Prostate gland (tissue), 2 donors: ENCODE results near the gene STK4. TPM values are rescaled to one million over a fixed set of nuclear protein-coding genes. Genes with fewer than 3 reads are reported as not detected.

Experiments used
- DNase-seq: peaks from one replicate; pipeline ENCODE4 v3.0.0-alpha.2; 2019; ENCODE audit warnings: low spot score
- H3K27ac ChIP-seq, 2 donors: fragments of 200-600 bp; sonication (generic); 2 replicates each; pipeline ENCODE4 v1.5.1; 2017 to 2019
- H3K27me3 ChIP-seq: fragments of 200-600 bp; sonication (generic); replicated peaks from 2 replicates; pipeline ENCODE4 v1.5.1; 2019; ENCODE audit not compliant: insufficient read depth
- H3K36me3 ChIP-seq, 2 donors: fragments of 200-600 bp; sonication (generic); 1 replicate in 1 of 2; 2 replicates in 1 of 2; pipeline versions ENCODE4 v1.5.1 to v1.8.1; 2017 to 2019
- H3K4me1 ChIP-seq: fragments of 200-600 bp; sonication (generic); replicated peaks from 2 replicates; pipeline ENCODE4 v1.5.1; 2019
- H3K4me3 ChIP-seq, 2 donors: fragments of 200-600 bp; sonication (generic); 2 replicates each; pipeline ENCODE4 v1.5.1; 2017 to 2019
- H3K9me3 ChIP-seq: fragments of 200-600 bp; sonication (generic); 2 replicates; pipeline ENCODE4 v1.5.1; 2017
- CTCF ChIP-seq, 4 experiments: fragments of 200-600 bp in 2 of 4; fragments of 450-650 bp in 2 of 4; sonication (generic) in 2 of 4; IDR thresholded peaks; 1 replicate in 3 of 4; 2 replicates in 1 of 4; pipeline ENCODE4 v1.5.1; 2016 to 2019; ENCODE audit warnings: antibody characterized with exemption in 4 of 4, mild to moderate bottlenecking in 2 of 4, moderate library complexity in 2 of 4
- POLR2A ChIP-seq: fragments of 450-650 bp; IDR thresholded peaks from one replicate; pipeline ENCODE4 v1.6.1; 2016; ENCODE audit warnings: antibody characterized with exemption, mild to moderate bottlenecking
- POLR2AphosphoS5 ChIP-seq: sonication (generic); formaldehyde crosslinking; IDR thresholded peaks from one replicate; pipeline ENCODE4 v1.6.1; 2017; ENCODE audit warnings: antibody characterized with exemption
- WGBS: methylation state at CpG from one replicate; pipeline ENCODE4 v1.1.5; 2018; 5-methylcytosine and 5-hydroxymethylcytosine counted together
- intact Hi-C: fragments of 100-400 bp; cut with DNase I; formaldehyde crosslinking; loops from one replicate; pipeline ENCODE4 v1.14.2; 2022
- total RNA-seq, 2 donors: library from RNA; depleted of rRNA; stranded (reverse); fragments of >200 nt; gene quantifications; one replicate each; pipeline ENCODE4 v1.1.0, GENCODE V29; 2016

STK4 gene
- total RNA-seq, 2 donors from 2014 or later, result 14.4 to 35.1 TPM

- DNase-seq, result no peak
- Histone ChIP-seq H3K4me1 (no peaks in the 10 kb centered on the region), H3K27me3 (no peaks in the 10 kb centered on the region), H3K27ac (no peak overlapping the region), H3K4me3 (no peak overlapping the region), H3K36me3 (no peaks in the 10 kb centered on the region), H3K9me3 (no peaks in the 10 kb centered on the region)
- TF ChIP-seq POLR2A, result no peak
- TF ChIP-seq POLR2AphosphoS5, result no peak
- no peak for TF ChIP-seq CTCF (IDR thresholded peaks at IDR 0.05)
- intact Hi-C loops, result no loop called here
- 93% methylated on average over 1 of the region's 1 CpG for WGBS
Measured at GRCh38 chr20:45083127-45083526, 116.8 kb downstream of the STK4 start.

DNA sequence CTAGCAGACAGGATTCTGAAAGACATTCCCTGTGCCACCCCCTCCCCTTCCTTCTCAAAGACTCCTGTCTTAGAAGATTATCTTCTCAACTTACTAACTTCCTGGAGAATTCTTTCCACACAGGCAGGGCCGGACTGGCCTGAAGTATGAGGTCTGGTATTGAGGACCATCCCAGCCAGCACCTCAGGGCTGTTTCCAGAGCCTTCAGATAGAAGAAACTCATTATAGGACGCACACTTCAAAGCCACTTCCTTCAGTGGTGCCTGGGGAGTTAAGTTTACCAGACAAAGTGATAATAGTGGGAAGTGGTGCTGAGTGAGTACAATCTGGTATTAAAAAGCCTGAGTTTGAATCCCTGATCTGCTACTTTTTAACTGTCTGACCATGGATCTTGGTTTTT lies 119.0 kb downstream of the STK4 start:
- Histone ChIP-seq H3K9me3 (no peaks in the 10 kb centered on the region), H3K36me3 (no peaks in the 10 kb centered on the region), H3K4me3 (no peak overlapping the region), H3K27ac (no peak overlapping the region), H3K27me3 (no peaks in the 10 kb centered on the region), H3K4me1 (no peaks in the 10 kb centered on the region)
- DNase-seq, result no peak
- WGBS, result 62% methylated on average over 2 of the region's 2 CpGs
- intact Hi-C loops, result no loop called here
- TF ChIP-seq POLR2AphosphoS5 (no peak), POLR2A (no peak), CTCF (IDR thresholded peaks at IDR 0.05) (no peak)

- intact Hi-C loops, result no loop called here
- Histone ChIP-seq H3K4me3 (no peak overlapping the region), H3K4me1 (no peaks in the 10 kb centered on the region), H3K27ac (no peak overlapping the region), H3K36me3 (no peaks in the 10 kb centered on the region), H3K27me3 (no peaks in the 10 kb centered on the region), H3K9me3 (no peaks in the 10 kb centered on the region)
- TF ChIP-seq CTCF (IDR thresholded peaks at IDR 0.05) (no peak), POLR2A (no peak), POLR2AphosphoS5 (no peak)
- no peak for DNase-seq
- WGBS, result 92% methylated on average over 1 of the region's 1 CpG
Measured at GRCh38 chr20:45085867-45086266, 119.6 kb downstream of the STK4 start.

GRCh38 chr20:45087097-45087790 lies 120.9 kb downstream of the STK4 start:
- no peak for DNase-seq
- no peaks in the 10 kb centered on the region for H3K27me3 ChIP-seq
- whole genome bisulfite sequencing, result 86% methylated on average over 3 of the region's 3 CpGs
- no peak overlapping the region for H3K4me3 ChIP-seq
- H3K9me3 ChIP-seq, result no peaks in the 10 kb centered on the region
- no peaks in the 10 kb centered on the region for H3K4me1 ChIP-seq
- no peak overlapping the region for H3K27ac ChIP-seq
- TF ChIP-seq POLR2AphosphoS5 (no peak), CTCF (IDR thresholded peaks at IDR 0.05) (no peak), POLR2A (no peak)
- H3K36me3 ChIP-seq, result no peaks in the 10 kb centered on the region
- intact Hi-C loops, result no loop called here

- H3K9me3 ChIP-seq, result no peaks in the 10 kb centered on the region
- intact Hi-C loops, result no loop called here
- 37% methylated on average over 1 of the region's 1 CpG for WGBS
- no peak for TF ChIP-seq POLR2A
- H3K4me1 ChIP-seq, result no peaks in the 10 kb centered on the region
- H3K36me3 ChIP-seq, result no peaks in the 10 kb centered on the region
- no peak for DNase-seq
- no peaks in the 10 kb centered on the region for H3K27me3 ChIP-seq
- no peak overlapping the region for H3K27ac ChIP-seq
- no peak overlapping the region for H3K4me3 ChIP-seq
Measured at GRCh38 chr20:45087814-45088213, 121.5 kb downstream of the STK4 start.
